MV-4-11 (cell line): ENCODE results near the gene GRIP2.

Experiments used
- DNase-seq: peaks from one replicate; lab custom pipeline; 2025; lab: John Stamatoyannopoulos, UW

GRIP2 gene

GRCh38 chr3:14539742-14540491 lies at the start of gene GRIP2:
TSS of gene GRIP2 (minus strand) at chr3:14540342. CDS start at chr3:14540308, 34 bp downstream.
- DNase-seq = no peak

DNA sequence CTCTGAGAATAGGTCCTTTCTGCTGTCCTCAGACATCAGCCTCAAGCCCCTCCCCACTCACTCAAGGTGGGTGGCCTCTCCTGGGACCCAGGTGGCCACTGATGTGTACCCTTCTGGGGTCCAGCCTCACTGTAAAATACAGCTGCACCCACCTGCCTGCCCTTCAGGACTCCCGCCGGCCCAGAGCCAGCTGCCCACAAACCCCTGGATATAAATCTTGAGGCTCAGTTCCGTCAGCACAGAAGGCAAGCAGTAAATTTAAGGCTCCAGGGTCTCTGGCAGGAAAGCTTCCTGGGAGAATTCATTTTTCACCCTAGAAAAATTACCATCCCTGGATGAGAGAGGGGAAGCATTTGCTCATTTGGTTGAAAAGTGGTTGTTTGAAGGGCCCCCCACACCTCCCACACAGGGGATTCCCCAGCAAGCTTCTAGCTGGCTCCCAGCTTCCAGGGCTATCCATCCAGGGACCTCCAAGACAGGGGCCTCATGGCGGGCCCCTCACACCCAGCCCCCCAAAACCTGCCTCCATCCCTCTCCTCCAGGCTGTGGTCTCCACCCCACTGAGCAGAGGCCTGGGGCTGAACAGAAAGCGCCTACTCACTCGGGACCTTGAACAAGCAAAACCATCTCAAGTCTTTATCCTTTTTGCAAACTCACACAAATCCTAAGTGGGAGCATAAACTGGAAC lies 48.4 kb upstream of the GRIP2 start:
- no peak for DNase-seq

DNA sequence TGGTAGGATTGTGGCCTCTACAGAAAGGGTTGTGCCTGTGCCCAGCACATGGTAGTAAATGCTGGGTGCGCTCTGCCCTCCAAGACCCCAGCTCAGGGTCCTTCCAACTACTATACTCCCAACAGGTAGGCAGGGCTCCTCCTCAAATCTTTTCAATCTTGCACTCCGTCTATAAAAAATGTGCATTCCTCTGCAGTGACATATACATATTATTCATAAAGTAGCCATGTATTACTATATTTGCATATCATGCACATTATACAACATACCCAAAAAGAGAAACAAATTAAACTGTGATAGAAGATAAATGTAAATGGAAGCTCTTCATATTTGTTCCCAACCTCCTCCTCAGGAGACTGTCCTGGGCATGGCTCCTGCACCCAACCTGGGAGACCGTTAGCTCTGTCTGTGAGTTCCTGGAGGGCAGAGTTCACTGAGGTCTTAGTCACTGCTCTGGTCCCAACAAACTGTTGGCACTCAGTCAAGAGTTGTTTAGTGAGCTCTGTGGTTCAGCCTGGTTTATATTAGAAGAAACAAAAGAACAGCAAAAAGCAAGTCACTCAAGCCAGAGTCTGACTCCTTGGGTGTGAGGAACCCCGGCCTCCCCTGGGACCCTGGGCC lies 47.7 kb upstream of the GRIP2 start:
- DNase-seq = no peak

DNA sequence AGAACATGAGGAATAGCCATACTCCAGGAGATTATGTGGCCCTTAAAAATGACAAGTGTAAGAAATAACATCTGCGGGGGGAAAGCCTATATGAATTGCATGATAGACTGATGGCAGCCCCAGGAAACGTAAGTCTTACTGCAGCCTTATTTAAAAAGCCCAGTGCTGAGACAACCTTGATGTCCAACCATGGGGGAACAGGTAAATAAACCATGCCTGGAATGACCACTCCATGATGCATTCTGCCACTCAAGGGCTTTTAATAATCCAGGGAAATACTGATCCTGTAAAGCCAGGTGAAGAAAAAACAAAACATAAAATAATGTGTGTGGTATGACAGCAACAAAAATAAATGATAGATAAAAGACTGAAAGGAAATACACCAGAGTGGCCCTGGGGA lies 46.5 kb upstream of the GRIP2 start:
- DNase-seq = no peak

- DNase-seq = no peak
Observed at GRCh38 chr3:14583548-14584091, 43.5 kb upstream of the GRIP2 start.

- no peak for DNase-seq
Observed at GRCh38 chr3:14582045-14582410, 41.9 kb upstream of the GRIP2 start.

DNA sequence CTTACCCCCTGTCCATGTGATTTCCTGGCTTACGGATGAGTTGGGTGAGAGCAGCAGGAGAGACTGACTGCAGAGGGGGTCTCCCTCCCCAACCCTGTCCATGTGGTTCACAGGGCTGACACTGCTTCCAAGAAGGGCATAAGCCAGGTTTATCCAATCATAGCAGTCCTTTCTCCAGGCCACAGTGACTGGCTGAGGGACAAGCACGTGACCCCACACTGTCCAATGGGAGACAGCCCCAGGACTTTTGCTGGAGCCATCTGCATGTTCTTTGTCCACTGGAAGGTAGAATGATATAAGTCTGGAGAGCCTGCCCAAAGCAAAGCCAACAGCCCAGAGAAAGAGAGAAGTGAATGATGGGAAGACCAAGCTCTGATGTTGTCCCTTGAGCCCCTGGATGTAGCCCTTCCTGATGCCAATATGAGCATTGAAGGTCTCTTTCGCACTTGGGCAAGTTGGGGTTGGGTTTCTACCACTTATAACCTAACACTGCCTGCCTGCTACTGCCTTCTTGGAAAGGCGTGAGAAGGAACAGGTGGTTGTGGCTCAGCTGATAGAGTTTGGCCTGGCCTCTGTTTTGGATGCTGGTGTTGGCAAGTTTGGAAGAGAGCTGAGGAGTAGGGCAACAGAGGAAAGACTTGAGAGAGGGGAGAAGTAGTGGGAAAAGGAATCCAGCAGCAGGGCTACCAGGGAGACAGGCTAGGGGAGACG lies 41.3 kb upstream of the GRIP2 start:
- DNase-seq = no peak

GRCh38 chr3:14577897-14578296 lies 37.8 kb upstream of the GRIP2 start:
- no peak for DNase-seq

GRCh38 chr3:14576163-14576562 lies 36.0 kb upstream of the GRIP2 start:
- DNase-seq = no peak

- DNase-seq = no peak
Observed at GRCh38 chr3:14574183-14574582, 34.0 kb upstream of the GRIP2 start.

GRCh38 chr3:14573706-14574105 lies 33.6 kb upstream of the GRIP2 start:
- DNase-seq = no peak

GRCh38 chr3:14570864-14571263 lies 30.7 kb upstream of the GRIP2 start:
- DNase-seq = no peak

DNA sequence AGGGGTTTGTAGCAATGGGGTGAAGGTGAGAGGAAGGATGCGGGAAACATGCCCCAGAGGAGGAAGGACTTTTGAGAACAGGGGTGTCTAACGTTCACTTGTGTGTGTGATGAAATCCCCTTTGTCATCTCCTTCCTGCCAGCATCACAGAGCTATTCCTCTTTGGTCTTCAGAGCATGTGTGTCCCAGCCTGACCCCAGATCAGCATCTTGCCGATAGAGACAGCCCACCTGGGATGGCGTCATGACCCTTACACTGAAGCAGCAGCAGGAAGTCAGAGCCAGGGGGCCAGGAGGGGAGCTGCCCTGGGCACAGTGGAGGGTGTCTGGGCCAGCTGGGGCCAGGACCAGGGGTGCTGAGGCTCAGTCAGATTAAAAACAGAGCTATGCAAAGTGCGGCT lies 29.9 kb upstream of the GRIP2 start:
- peak; percentile 26 for DNase-seq

GRCh38 chr3:14569474-14570000 lies 29.4 kb upstream of the GRIP2 start:
- DNase-seq = no peak

DNA sequence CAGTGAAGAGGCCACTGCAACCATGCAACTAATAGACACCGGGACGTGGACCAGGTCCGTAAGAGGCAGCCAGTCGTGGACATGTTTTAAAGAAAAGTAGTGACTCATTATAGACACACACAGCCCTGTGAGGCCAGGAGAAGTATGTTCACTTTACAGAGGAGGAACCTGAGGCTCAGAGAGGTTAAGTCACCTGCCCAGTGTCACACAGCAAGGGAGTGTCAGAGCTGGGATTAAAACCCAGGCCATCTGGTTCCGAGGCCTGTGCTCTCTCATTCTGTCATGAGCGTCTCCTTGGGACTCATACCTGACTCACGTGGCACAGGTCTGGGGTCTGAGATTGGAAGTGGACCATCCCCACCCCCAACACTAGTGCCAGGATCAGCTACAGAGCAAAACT lies 28.1 kb upstream of the GRIP2 start:
- no peak for DNase-seq

DNA sequence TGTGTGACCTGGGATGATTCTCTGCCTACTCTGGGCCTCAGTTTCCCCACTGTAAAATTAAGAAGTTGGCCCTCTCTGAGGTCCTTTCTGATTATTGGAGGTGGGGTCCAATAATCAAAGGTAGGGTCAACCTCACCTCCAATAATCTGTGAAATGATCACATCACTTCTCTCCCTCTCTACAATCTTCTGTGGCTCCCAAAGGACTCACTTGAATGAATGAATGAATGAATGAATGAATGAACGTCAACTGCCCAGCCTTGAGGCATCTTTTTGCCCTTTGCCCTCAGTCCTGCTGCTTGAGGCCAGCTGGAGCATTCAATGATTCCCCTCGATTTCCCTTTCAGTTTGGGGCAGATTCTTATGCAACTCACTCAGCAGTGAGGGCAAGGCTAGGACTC lies 26.7 kb upstream of the GRIP2 start:
- DNase-seq = no peak

GRCh38 chr3:14565868-14566588 lies 25.9 kb upstream of the GRIP2 start:
- peak; percentile 89 for DNase-seq

DNA sequence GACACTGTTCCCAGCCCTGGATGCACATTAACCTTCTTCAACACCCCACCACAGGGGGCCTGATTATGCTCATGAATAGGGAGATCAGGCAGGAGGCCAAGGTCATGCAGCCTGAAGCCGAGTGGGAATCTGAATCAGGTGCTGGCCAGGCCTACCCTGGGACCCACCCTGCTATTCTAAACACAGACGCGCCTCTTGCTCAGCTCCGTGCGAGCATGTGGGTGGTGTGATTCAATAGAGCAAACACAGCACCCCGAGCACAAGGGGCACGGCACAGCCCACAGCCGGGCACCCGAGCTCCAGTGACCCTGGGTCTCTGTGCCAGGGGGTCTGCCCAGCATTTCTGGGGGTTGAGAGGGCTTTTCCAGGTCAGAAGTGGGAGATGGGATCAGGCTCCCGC lies 24.6 kb upstream of the GRIP2 start:
- no peak for DNase-seq

- DNase-seq = no peak
Observed at GRCh38 chr3:14563946-14564539, 23.9 kb upstream of the GRIP2 start.

- DNase-seq = no peak
Observed at GRCh38 chr3:14562121-14562890, 22.2 kb upstream of the GRIP2 start.
